ENCODE measurements around the gene EREG.

EREG gene

DNA sequence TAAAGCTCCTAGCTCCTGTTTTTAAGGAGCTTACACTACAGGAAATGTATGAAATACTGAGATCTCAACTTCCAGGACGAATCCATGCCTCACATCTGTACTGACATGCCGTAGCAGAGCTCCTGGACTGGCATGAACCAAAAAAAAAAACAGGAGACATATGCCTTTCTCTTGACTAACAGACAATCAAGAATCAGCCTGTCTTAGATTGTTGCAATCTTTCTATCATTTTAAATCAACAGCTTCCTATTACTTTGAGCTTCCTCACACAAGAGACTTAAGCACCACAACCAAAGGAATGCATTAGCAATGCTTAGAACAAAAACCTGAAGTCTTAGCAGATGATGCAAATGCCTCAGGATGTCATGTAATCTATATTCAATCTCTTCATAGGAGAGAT, 45.3 kb downstream of the EREG start:
- TF ChIP-seq, protein P1, sequence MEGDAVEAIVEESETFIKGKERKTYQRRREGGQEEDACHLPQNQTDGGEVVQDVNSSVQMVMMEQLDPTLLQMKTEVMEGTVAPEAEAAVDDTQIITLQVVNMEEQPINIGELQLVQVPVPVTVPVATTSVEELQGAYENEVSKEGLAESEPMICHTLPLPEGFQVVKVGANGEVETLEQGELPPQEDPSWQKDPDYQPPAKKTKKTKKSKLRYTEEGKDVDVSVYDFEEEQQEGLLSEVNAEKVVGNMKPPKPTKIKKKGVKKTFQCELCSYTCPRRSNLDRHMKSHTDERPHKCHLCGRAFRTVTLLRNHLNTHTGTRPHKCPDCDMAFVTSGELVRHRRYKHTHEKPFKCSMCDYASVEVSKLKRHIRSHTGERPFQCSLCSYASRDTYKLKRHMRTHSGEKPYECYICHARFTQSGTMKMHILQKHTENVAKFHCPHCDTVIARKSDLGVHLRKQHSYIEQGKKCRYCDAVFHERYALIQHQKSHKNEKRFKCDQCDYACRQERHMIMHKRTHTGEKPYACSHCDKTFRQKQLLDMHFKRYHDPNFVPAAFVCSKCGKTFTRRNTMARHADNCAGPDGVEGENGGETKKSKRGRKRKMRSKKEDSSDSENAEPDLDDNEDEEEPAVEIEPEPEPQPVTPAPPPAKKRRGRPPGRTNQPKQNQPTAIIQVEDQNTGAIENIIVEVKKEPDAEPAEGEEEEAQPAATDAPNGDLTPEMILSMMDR (IDR thresholded peaks at IDR 0.05; ENCODE audit: insufficient read depth, missing control alignments) = no peak
- DNase-seq (ENCODE audit: insufficient read length, low spot score) = no peak
- FAIRE-seq = no peak

DNA sequence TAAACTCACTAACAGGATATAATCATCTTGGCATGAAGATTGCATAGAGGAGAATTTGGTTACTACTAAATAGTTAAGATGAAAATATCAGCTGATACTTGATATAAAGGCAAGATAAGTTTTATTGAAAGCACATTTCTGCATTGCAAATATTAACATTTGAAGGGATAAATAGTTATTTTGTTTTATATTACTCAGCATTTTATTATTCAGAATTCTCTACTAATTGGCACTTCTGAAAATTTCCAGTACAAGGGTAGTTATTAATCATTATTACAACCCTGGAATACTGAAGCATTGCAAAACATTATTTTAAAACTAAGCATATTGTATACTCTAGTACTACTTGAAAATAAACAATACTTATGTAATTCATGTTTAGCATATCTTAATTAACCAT, 47.3 kb downstream of the EREG start:
- TF ChIP-seq, protein P1 (IDR thresholded peaks at IDR 0.05; ENCODE audit: insufficient read depth, missing control alignments) = no peak
- no peak for DNase-seq (ENCODE audit: insufficient read length, low spot score)
- FAIRE-seq = no peak

DNA sequence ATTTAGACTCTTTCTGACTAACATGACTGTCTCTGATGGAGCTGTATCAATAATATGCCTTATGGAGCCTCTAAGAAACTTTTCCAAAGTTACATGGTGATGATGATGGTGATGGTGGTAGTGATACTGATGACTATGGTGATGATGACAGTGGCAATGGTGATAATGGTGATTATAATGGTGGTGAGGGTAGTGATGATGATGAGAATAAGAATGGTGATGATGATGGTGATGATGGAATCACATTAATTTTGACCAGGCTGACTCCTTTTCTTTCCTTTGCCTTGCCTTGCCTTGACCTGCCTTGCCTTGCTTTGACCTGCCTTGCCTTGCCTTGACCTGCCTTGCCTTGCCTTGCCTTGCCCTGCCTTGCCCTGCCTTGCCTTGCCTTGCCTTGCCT, 48.3 kb downstream of the EREG start:
- FAIRE-seq (no peak), DNase-seq (ENCODE audit: insufficient read length, low spot score) (no peak)
- TF ChIP-seq, protein P1 (IDR thresholded peaks at IDR 0.05; ENCODE audit: insufficient read depth, missing control alignments) = no peak

DNA sequence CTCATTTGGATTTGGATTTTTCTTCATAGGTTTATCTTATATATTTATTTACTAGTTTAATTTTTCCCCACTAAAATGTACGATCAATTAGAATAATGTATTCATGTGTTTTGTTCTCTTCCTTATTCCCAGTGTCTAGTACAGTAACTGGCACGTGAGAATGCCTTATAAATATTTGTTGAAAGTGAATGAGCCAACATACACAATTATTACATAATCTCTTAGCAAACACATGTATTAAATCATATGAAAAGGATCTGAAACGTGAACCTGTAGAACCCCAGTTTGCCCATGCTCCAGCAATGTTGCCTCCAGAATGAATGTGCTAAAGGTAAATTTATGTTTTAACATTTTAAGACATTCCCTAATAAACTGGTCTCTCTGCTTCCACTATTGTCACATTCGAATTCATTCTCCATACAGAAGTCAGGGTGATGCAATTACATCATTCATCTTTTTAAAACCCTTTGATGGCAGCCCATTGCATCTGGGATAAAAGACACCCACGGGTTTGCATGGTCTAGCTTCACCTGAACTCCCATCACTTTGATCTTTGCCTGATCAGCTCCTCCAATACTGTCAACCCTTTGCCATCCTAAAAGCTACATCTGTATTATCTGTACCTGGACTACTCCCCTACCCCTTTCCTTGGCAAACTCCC, 49.3 kb downstream of the EREG start:
- TF ChIP-seq, protein P1 (IDR thresholded peaks at IDR 0.05; ENCODE audit: insufficient read depth, missing control alignments) = no peak
- no peak for FAIRE-seq
- no peak for DNase-seq (ENCODE audit: insufficient read length, low spot score)

DNA sequence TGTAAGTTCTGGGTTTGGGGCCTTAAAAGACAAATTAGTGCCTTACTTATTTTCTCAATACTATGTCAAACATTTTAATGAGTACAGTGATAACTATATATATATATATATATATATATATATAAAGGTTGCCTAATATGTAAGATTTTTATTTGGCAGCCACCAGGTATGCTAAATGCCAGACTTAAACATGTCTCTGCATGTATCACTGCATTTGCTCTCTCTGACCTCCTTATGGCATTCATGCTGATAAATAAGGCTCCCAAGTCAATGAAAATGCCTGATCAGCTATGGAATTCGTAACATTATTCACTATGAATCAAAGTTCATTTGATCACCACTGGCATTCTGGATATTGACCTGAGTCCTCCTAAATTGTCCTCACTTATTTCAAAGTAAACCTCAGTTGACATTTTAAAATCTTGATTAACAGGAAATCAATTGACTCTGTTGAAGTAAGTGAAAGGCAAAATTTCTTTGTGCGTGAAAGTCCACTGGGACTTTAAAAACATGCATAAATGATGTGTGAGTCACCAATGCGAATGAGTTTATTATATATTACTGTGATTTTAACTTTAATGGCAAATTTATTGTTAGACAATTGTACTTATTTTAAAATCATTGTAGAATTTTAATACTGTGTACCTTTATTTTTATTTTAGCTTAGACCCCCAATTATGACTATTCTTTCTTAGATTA, 50.8 kb downstream of the EREG start:
- TF ChIP-seq, protein P1 (IDR thresholded peaks at IDR 0.05; ENCODE audit: insufficient read depth, missing control alignments) = no peak
- no peak for DNase-seq (ENCODE audit: insufficient read length, low spot score)
- no peak for FAIRE-seq

DNA sequence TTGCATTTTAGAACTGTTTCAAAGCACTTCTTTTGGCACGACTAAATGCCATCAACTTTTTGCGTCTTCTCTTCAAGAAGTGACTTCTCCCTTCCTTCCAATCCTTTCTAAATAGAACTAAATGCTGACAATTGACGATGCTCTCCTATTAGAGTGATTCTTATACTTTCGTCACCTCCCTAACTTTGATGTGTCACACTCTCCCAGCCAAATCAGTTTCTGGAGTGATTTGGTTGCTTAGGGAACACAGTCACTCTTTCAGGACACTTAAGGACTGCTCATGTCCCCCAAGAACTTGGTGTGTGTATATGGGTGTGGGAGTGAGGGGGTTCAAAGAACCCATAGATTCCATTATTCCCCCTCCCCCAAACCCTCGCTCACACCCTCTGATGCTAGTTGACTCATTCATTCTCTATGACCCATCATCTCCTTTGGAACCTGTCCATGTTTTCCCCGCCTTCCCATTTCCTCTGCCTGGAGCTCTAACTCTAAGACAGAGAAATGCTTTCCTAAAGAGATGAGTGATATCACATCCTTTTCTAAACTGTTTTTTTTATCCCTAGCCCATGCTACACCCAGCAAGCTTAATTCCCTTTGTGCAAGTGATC, 53.2 kb downstream of the EREG start:
- FAIRE-seq (no peak), DNase-seq (ENCODE audit: insufficient read length, low spot score) (no peak)
- TF ChIP-seq, protein P1 (IDR thresholded peaks at IDR 0.05; ENCODE audit: insufficient read depth, missing control alignments) = no peak

DNA sequence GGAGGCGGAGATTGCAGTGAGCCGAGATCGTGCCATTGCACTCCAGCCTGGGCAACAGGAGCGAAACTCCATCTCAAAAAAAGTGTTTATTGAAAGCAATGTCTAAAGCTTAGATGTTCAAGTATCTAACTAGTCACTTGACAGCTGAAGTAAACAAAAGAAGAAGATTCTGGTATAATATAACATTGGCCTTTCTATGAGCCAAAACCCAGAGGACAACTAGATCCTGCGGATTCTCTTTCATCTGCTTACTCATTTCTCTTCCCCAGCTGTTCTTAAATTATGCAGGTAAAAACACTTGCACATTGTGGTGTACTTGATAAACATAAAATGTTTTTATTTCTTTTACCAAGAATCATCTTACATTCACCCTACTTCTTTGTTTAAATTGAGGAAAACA, 55.9 kb downstream of the EREG start:
- DNase-seq (ENCODE audit: insufficient read length, low spot score) = no peak
- TF ChIP-seq, protein P1 (IDR thresholded peaks at IDR 0.05; ENCODE audit: insufficient read depth, missing control alignments) = no peak
- no peak for FAIRE-seq

Measured in D721Med (cell line).